ENCODE data around the gene CHCHD3.

CHCHD3 gene

DNA sequence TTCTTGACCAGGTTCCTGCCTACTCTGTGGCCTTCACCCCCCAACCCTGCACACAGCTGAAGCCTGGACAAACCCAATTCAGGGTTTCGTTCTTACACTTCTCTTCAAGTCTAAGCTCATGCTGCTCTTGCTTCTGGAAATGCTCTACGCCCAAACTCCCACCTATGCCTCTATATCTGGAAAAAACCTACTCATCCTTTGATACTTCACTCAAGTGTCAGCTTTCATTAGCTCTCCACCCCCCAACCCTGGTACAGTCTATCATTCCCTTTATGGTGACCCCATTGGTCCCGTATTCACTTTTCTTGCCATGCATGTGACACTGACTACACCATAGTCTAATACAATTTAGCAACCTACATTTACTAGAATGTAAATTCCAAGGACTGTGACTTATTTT, 284.7 kb downstream of the CHCHD3 start:
- in situ Hi-C loops (cut with HindIII; ENCODE audit: low sequenced_read_pairs): no loop called here
- TF ChIP-seq, protein P1, sequence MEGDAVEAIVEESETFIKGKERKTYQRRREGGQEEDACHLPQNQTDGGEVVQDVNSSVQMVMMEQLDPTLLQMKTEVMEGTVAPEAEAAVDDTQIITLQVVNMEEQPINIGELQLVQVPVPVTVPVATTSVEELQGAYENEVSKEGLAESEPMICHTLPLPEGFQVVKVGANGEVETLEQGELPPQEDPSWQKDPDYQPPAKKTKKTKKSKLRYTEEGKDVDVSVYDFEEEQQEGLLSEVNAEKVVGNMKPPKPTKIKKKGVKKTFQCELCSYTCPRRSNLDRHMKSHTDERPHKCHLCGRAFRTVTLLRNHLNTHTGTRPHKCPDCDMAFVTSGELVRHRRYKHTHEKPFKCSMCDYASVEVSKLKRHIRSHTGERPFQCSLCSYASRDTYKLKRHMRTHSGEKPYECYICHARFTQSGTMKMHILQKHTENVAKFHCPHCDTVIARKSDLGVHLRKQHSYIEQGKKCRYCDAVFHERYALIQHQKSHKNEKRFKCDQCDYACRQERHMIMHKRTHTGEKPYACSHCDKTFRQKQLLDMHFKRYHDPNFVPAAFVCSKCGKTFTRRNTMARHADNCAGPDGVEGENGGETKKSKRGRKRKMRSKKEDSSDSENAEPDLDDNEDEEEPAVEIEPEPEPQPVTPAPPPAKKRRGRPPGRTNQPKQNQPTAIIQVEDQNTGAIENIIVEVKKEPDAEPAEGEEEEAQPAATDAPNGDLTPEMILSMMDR (IDR thresholded peaks at IDR 0.05; ENCODE audit: low read depth, low read length, missing control alignments): no peak
- H3K4me3 ChIP-seq (ENCODE audit: low read depth, low read length): no peak overlapping the region
- DNase-seq (ENCODE audit: low read depth): no peak

DNA sequence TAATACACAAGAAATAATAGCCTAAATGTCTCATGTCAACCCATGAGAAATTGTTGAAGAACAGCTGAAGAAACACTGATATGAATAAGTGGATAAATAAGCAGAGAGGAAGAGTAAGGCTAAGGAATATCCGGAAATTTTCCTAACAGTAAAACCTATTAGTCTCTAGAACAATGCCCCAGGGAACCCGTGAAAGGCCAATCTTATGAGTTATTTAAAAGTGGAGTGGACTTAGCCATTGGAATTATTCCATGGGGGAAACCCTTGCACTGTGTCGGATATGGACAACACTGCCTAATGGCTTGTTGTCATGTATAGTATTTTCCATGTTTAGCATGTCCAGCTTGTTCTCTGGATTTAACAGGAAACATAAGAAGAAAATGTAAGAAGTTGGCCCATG, 288.4 kb downstream of the CHCHD3 start:
- no peak for DNase-seq (ENCODE audit: low read depth)
- H3K4me3 ChIP-seq (ENCODE audit: low read depth, low read length): no peak overlapping the region
- TF ChIP-seq, protein P1 (IDR thresholded peaks at IDR 0.05; ENCODE audit: low read depth, low read length, missing control alignments): no peak
- in situ Hi-C loops (cut with HindIII; ENCODE audit: low sequenced_read_pairs): no loop called here

DNA sequence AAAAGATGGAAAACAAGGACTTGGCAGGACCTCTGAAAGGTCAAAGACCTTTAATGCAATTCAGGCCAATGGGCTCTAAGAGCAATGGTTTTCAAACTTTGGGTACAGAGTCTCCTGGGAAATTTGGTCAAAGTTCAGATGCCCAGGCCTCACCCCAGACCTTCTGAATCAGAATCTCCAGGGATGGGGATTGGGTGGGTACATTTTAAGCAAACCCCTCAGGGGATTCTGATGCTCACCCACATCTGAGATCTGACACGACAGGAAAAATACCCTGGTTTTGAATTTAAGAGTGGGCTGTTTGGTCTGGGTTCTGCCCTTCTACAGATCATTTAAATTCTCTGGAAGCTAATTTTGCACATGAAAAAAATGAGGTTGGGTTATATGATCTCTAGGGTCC, 290.9 kb downstream of the CHCHD3 start:
- H3K4me3 ChIP-seq (ENCODE audit: low read depth, low read length): no peak overlapping the region
- TF ChIP-seq, protein P1 (IDR thresholded peaks at IDR 0.05; ENCODE audit: low read depth, low read length, missing control alignments): no peak
- in situ Hi-C loops (cut with HindIII; ENCODE audit: low sequenced_read_pairs): no loop called here
- DNase-seq (ENCODE audit: low read depth): no peak

DNA sequence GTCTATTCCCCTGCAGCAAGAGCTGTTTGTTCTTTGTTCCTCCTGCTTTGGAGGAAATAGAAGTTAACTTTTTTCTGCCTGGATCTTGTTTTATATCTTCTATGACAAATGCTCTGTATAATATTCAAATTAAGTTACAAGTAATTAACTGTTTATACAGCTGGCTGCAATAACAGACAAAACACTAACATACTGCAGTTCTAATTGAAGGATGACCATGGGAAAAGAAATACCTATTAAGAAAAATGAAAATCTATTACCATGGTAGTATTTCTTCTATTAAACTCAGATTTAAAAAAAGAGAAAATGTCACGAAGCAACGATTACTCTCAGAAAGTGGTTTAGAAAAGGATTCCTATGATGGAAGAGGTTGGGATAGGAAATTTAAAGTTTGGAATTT, 291.8 kb downstream of the CHCHD3 start:
- in situ Hi-C loops (cut with HindIII; ENCODE audit: low sequenced_read_pairs): no loop called here
- TF ChIP-seq, protein P1 (IDR thresholded peaks at IDR 0.05; ENCODE audit: low read depth, low read length, missing control alignments): no peak
- H3K4me3 ChIP-seq (ENCODE audit: low read depth, low read length): no peak overlapping the region
- DNase-seq (ENCODE audit: low read depth): no peak

DNA sequence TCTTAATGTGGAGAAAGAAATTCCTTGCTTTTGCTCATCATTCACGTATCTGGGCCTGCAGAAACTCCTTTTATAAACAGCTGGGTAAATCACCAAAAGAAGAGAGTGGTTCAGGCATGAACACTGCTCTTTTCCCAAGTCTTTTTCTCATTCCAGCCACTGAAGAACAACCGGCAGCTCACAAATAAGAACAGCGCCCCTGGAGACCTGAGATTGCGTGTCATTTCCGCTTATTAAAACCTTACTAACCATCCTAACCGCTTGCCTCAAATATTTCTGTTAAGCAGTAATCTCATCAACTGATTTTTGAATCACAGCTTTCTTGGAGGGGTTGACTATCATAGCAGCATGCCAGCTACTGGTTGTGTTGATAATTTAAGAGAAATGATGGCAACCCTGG, 292.6 kb downstream of the CHCHD3 start:
- TF ChIP-seq, protein P1 (IDR thresholded peaks at IDR 0.05; ENCODE audit: low read depth, low read length, missing control alignments): no peak
- in situ Hi-C loops (cut with HindIII; ENCODE audit: low sequenced_read_pairs): no loop called here
- no peak for DNase-seq (ENCODE audit: low read depth)
- no peak overlapping the region for H3K4me3 ChIP-seq (ENCODE audit: low read depth, low read length)

DNA sequence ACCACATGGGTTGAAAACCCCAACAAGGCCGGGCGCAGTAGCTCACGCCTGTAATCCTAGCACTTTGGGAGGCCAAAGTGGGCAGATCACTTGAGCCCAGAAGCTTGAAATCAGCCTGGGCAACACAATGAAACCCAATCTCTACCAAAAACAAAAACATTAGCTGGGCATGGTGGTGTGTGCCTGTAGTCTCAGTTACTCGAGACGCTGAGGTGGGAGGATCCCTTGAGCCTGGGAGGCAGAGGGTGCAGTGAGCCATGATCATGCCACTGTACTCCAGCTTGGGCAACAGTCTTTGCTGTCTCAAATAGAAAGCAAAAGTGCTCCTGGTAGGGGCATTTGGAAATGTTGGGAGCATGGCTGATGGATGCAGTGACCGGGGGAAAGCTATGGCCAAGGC, 296.0 kb downstream of the CHCHD3 start:
- in situ Hi-C loops (cut with HindIII; ENCODE audit: low sequenced_read_pairs): no loop called here
- H3K4me3 ChIP-seq (ENCODE audit: low read depth, low read length): no peak overlapping the region
- TF ChIP-seq, protein P1 (IDR thresholded peaks at IDR 0.05; ENCODE audit: low read depth, low read length, missing control alignments): no peak
- DNase-seq (ENCODE audit: low read depth): no peak

DNA sequence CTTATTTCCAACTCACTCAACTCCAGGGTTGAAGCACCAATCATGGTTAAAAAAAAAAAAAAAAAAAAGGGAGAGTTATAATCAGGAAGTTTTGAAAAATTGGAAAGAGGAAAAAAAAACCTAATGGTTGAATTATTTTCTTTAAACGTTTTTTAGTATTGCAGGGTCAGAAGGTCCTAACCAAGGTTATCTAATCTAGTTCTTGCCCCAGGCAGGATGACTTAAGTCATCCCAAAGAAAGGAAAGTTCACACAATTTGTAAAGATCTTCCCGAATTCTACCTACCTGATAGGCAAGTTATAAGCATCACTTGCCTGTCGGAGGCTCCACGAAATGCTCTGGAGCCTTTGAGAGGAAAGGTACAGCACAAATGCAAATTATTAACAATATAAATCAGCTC, 297.5 kb downstream of the CHCHD3 start:
- DNase-seq (ENCODE audit: low read depth): no peak
- in situ Hi-C loops (cut with HindIII; ENCODE audit: low sequenced_read_pairs): no loop called here
- H3K4me3 ChIP-seq (ENCODE audit: low read depth, low read length): no peak overlapping the region
- TF ChIP-seq, protein P1 (IDR thresholded peaks at IDR 0.05; ENCODE audit: low read depth, low read length, missing control alignments): no peak

All from astrocyte of the cerebellum (primary cell).